ENCODE data around the gene CACNA2D3. TPM values are rescaled to one million over a fixed set of nuclear protein-coding genes. Genes with fewer than 3 reads are reported as not detected.

CACNA2D3 gene
- total RNA-seq, 1 donor from 2014 or later = 7.3 TPM

- Histone ChIP-seq H3K4me1 (no peaks in the 10 kb centered on the region), H3K27me3 (no peaks in the 10 kb centered on the region), H3K27ac (no peak overlapping the region), H3K36me3 (no peaks in the 10 kb centered on the region), H3K4me3 (no peak overlapping the region), H3K9me3 (no peaks in the 10 kb centered on the region)
- DNase-seq (no peak), ATAC-seq (no peak)
- TF ChIP-seq CTCF (IDR thresholded peaks at IDR 0.05) = no peak
- intact Hi-C loops (cut with DNase I) = no loop called here
Observed at GRCh38 chr3:54591157-54591556, 468.8 kb downstream of the CACNA2D3 start.

GRCh38 chr3:54593653-54594052, 471.3 kb downstream of the CACNA2D3 start:
- Histone ChIP-seq H3K9me3 (no peaks in the 10 kb centered on the region), H3K27me3 (no peaks in the 10 kb centered on the region), H3K4me3 (no peak overlapping the region), H3K27ac (no peak overlapping the region), H3K36me3 (no peaks in the 10 kb centered on the region), H3K4me1 (no peaks in the 10 kb centered on the region)
- intact Hi-C loops (cut with DNase I) = no loop called here
- no peak for DNase-seq
- TF ChIP-seq CTCF (IDR thresholded peaks at IDR 0.05) = no peak
- no peak for ATAC-seq

DNA sequence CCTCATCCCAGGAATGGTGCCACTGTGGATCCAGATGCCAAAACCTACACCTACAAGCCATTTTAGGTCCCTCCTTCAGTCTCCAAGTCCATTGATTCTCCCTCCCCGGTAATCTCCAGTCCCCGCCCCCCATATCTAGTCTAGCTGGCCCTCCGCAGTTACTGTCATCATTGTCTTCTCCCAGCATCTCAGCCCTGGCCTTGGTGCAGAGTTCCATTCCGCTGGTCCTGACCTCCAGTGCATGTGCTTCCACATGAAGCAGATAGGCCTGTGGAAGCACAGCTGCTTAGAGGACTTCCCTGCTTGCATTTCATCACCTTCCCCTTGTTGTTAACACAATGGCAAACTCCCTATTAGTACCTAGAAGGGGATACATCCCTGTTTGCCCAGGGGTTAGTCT, 473.7 kb downstream of the CACNA2D3 start:
- Histone ChIP-seq H3K27ac (no peak overlapping the region), H3K4me3 (no peak overlapping the region), H3K36me3 (no peaks in the 10 kb centered on the region), H3K9me3 (no peaks in the 10 kb centered on the region), H3K27me3 (no peaks in the 10 kb centered on the region), H3K4me1 (no peaks in the 10 kb centered on the region)
- intact Hi-C loops (cut with DNase I) = no loop called here
- DNase-seq = no peak
- TF ChIP-seq CTCF (IDR thresholded peaks at IDR 0.05) = no peak
- ATAC-seq = no peak

GRCh38 chr3:54599716-54600115, 477.4 kb downstream of the CACNA2D3 start:
- H3K27me3 ChIP-seq = no peaks in the 10 kb centered on the region
- H3K4me1 ChIP-seq = no peaks in the 10 kb centered on the region
- intact Hi-C loops (cut with DNase I) = no loop called here
- no peaks in the 10 kb centered on the region for H3K9me3 ChIP-seq
- H3K27ac ChIP-seq = no peak overlapping the region
- no peaks in the 10 kb centered on the region for H3K36me3 ChIP-seq
- no peak for TF ChIP-seq CTCF (IDR thresholded peaks at IDR 0.05)
- no peak overlapping the region for H3K4me3 ChIP-seq
- no peak for ATAC-seq
- DNase-seq = no peak

DNA sequence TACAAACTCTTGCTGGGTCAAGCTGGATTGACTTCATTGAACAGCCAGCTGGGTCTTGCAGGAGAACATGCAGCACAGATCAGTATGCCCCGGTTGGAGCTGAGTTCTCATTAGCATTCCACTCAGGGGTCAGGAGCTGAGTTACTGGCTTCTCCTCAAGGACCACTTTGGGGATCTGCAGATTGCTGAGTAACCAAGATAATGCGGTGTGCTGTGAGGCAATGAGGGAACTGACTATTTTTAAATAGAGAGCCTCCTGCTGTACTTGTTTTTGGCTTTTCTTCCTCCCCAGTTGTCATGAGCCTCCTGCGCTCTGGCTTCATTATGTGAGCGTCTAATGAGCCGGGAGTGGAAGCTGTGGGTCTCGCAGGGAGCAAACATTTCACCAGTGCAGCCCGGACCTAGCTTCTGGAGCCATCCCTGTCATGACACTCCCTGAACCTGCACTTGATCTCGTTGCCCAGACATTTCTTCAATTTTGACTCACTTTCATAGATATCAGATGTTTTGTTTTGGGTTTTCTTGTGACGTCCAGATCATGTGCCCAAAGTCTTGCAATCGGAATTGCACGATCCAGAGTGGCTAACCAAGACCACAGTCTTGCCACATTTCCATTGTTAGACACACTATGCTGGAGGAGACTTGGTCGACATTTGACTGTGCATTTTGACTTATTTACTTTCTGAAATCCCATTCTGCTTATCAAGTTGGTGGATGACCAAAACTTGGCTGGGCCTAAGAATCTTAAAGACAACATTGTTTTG, 478.3 kb downstream of the CACNA2D3 start:
- Histone ChIP-seq H3K36me3 (no peaks in the 10 kb centered on the region), H3K4me3 (no peak overlapping the region), H3K9me3 (no peaks in the 10 kb centered on the region), H3K27ac (no peak overlapping the region), H3K4me1 (no peaks in the 10 kb centered on the region), H3K27me3 (no peaks in the 10 kb centered on the region)
- no peak for DNase-seq
- no peak for TF ChIP-seq CTCF (IDR thresholded peaks at IDR 0.05)
- intact Hi-C loops (cut with DNase I) = no loop called here
- ATAC-seq = no peak

DNA sequence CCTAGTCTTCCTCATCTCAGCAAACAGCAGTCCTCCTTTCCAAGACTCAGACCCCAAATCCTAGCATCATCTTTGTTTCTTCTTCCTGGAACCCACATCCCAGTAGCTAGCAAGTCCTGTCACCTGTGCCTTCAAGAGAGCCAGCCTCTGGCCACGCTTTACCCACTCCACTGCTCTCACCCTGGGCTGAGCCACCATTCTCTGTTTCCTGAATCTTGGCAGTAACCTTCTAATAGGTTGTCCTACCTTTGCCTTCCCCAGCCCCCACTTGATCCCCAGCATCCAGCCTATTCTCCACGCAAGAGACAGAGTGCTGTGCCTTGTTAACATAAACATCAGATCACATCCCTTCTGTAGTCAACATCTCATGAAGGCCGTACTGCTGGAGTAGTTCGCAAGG, 482.1 kb downstream of the CACNA2D3 start:
- TF ChIP-seq CTCF (IDR thresholded peaks at IDR 0.05) = no peak
- intact Hi-C loops (cut with DNase I) = no loop called here

More for the DNA sequence above, 482.1 kb downstream of the CACNA2D3 start:
- ATAC-seq (no peak), DNase-seq (no peak)
- Histone ChIP-seq H3K27me3 (no peaks in the 10 kb centered on the region), H3K4me3 (no peak overlapping the region), H3K9me3 (no peaks in the 10 kb centered on the region), H3K4me1 (no peaks in the 10 kb centered on the region), H3K27ac (no peak overlapping the region), H3K36me3 (no peaks in the 10 kb centered on the region)

Data from upper lobe of right lung (tissue), 1 donor.